ENCODE measurements around the gene SYNDIG1.

The SYNDIG1 gene

GRCh38 chr20:24681634-24682495 is 212.4 kb downstream of the SYNDIG1 start:
- no peak overlapping the region for H3K27ac Mint-ChIP-seq
- no peaks in the 10 kb centered on the region for H3K27me3 Mint-ChIP-seq (ENCODE audit: low read depth)
- no peaks in the 10 kb centered on the region for H3K9me3 Mint-ChIP-seq
- no peak overlapping the region for H3K4me3 Mint-ChIP-seq
- H3K4me1 Mint-ChIP-seq (ENCODE audit: low read depth): peaks cover 4% of the 10 kb centered on the region
- no peaks in the 10 kb centered on the region for H3K36me3 Mint-ChIP-seq (ENCODE audit: low read depth)

GRCh38 chr20:24682496-24682985 is 213.1 kb downstream of the SYNDIG1 start:
- Mint-ChIP-seq H3K27ac (no peak overlapping the region), H3K36me3 (ENCODE audit: low read depth) (no peaks in the 10 kb centered on the region), H3K4me1 (ENCODE audit: low read depth) (peaks cover 4% of the 10 kb centered on the region), H3K4me3 (no peak overlapping the region), H3K9me3 (no peaks in the 10 kb centered on the region), H3K27me3 (ENCODE audit: low read depth) (no peaks in the 10 kb centered on the region)

- no peak overlapping the region for H3K27ac Mint-ChIP-seq
Measured at GRCh38 chr20:24683676-24684075, 214.2 kb downstream of the SYNDIG1 start.

GRCh38 chr20:24684421-24684871 is 215.0 kb downstream of the SYNDIG1 start:
- Mint-ChIP-seq H3K36me3 (ENCODE audit: low read depth) (no peaks in the 10 kb centered on the region), H3K4me1 (ENCODE audit: low read depth) (peaks cover 4% of the 10 kb centered on the region), H3K9me3 (no peaks in the 10 kb centered on the region), H3K4me3 (no peak overlapping the region), H3K27ac (no peak overlapping the region), H3K27me3 (ENCODE audit: low read depth) (peaks cover under 1% of the 10 kb centered on the region)

More at GRCh38 chr20:24683676-24684075, 214.2 kb downstream of the SYNDIG1 start:
- Mint-ChIP-seq H3K9me3 (no peaks in the 10 kb centered on the region), H3K27me3 (ENCODE audit: low read depth) (no peaks in the 10 kb centered on the region), H3K36me3 (ENCODE audit: low read depth) (no peaks in the 10 kb centered on the region), H3K4me1 (ENCODE audit: low read depth) (peaks cover 4% of the 10 kb centered on the region), H3K4me3 (no peak overlapping the region)

GRCh38 chr20:24684956-24685691 is 215.7 kb downstream of the SYNDIG1 start:
- Mint-ChIP-seq H3K27ac (no peak overlapping the region), H3K27me3 (ENCODE audit: low read depth) (peaks cover 8% of the 10 kb centered on the region), H3K9me3 (no peaks in the 10 kb centered on the region), H3K4me1 (ENCODE audit: low read depth) (peaks cover 4% of the 10 kb centered on the region), H3K4me3 (no peak overlapping the region), H3K36me3 (ENCODE audit: low read depth) (no peaks in the 10 kb centered on the region)

GRCh38 chr20:24685736-24686135 is 216.3 kb downstream of the SYNDIG1 start:
- Mint-ChIP-seq H3K4me1 (ENCODE audit: low read depth) (peaks cover 4% of the 10 kb centered on the region), H3K4me3 (no peak overlapping the region), H3K27me3 (ENCODE audit: low read depth) (peaks cover 8% of the 10 kb centered on the region), H3K9me3 (no peaks in the 10 kb centered on the region), H3K36me3 (ENCODE audit: low read depth) (no peaks in the 10 kb centered on the region), H3K27ac (no peak overlapping the region)

- Mint-ChIP-seq H3K27me3 (ENCODE audit: low read depth) (peaks cover 8% of the 10 kb centered on the region), H3K4me3 (no peak overlapping the region), H3K27ac (no peak overlapping the region), H3K36me3 (ENCODE audit: low read depth) (no peaks in the 10 kb centered on the region), H3K4me1 (ENCODE audit: low read depth) (peaks cover 4% of the 10 kb centered on the region), H3K9me3 (no peaks in the 10 kb centered on the region)
Measured at GRCh38 chr20:24686156-24686555, 216.7 kb downstream of the SYNDIG1 start.

GRCh38 chr20:24690408-24690807 is 221.0 kb downstream of the SYNDIG1 start:
- Mint-ChIP-seq H3K27ac (no peak overlapping the region), H3K36me3 (ENCODE audit: low read depth) (no peaks in the 10 kb centered on the region), H3K4me1 (ENCODE audit: low read depth) (no peaks in the 10 kb centered on the region), H3K27me3 (ENCODE audit: low read depth) (peaks cover 8% of the 10 kb centered on the region), H3K9me3 (no peaks in the 10 kb centered on the region), H3K4me3 (no peak overlapping the region)

- Mint-ChIP-seq H3K4me1 (ENCODE audit: low read depth) (no peaks in the 10 kb centered on the region), H3K4me3 (no peak overlapping the region), H3K36me3 (ENCODE audit: low read depth) (no peaks in the 10 kb centered on the region), H3K9me3 (no peaks in the 10 kb centered on the region), H3K27ac (no peak overlapping the region), H3K27me3 (ENCODE audit: low read depth) (peaks cover 8% of the 10 kb centered on the region)
Measured at GRCh38 chr20:24691901-24692351, 222.5 kb downstream of the SYNDIG1 start.

GRCh38 chr20:24692446-24693200 is 223.2 kb downstream of the SYNDIG1 start:
- Mint-ChIP-seq H3K27ac (no peak overlapping the region), H3K9me3 (no peaks in the 10 kb centered on the region)

GRCh38 chr20:24693466-24694156 is 224.2 kb downstream of the SYNDIG1 start:
- H3K36me3 Mint-ChIP-seq (ENCODE audit: low read depth): no peaks in the 10 kb centered on the region
- H3K27me3 Mint-ChIP-seq (ENCODE audit: low read depth): peaks cover 8% of the 10 kb centered on the region

More at GRCh38 chr20:24692446-24693200, 223.2 kb downstream of the SYNDIG1 start:
- peaks cover 8% of the 10 kb centered on the region for H3K27me3 Mint-ChIP-seq (ENCODE audit: low read depth)
- H3K36me3 Mint-ChIP-seq (ENCODE audit: low read depth): no peaks in the 10 kb centered on the region
- H3K4me3 Mint-ChIP-seq: no peak overlapping the region
- H3K4me1 Mint-ChIP-seq (ENCODE audit: low read depth): no peaks in the 10 kb centered on the region

GRCh38 chr20:24694157-24694726 is 224.8 kb downstream of the SYNDIG1 start:
- H3K36me3 Mint-ChIP-seq (ENCODE audit: low read depth): no peaks in the 10 kb centered on the region
- H3K9me3 Mint-ChIP-seq: no peaks in the 10 kb centered on the region
- H3K4me1 Mint-ChIP-seq (ENCODE audit: low read depth): no peaks in the 10 kb centered on the region
- no peak overlapping the region for H3K4me3 Mint-ChIP-seq
- no peak overlapping the region for H3K27ac Mint-ChIP-seq
- H3K27me3 Mint-ChIP-seq (ENCODE audit: low read depth): peaks cover 8% of the 10 kb centered on the region

More at GRCh38 chr20:24693466-24694156, 224.2 kb downstream of the SYNDIG1 start:
- no peaks in the 10 kb centered on the region for H3K9me3 Mint-ChIP-seq
- no peak overlapping the region for H3K4me3 Mint-ChIP-seq
- H3K4me1 Mint-ChIP-seq (ENCODE audit: low read depth): no peaks in the 10 kb centered on the region
- H3K27ac Mint-ChIP-seq: no peak overlapping the region

- no peak overlapping the region for H3K4me3 Mint-ChIP-seq
- H3K27ac Mint-ChIP-seq: no peak overlapping the region
- no peaks in the 10 kb centered on the region for H3K9me3 Mint-ChIP-seq
- no peaks in the 10 kb centered on the region for H3K36me3 Mint-ChIP-seq (ENCODE audit: low read depth)
- H3K27me3 Mint-ChIP-seq (ENCODE audit: low read depth): peaks cover 2% of the 10 kb centered on the region
- H3K4me1 Mint-ChIP-seq (ENCODE audit: low read depth): no peaks in the 10 kb centered on the region
Measured at GRCh38 chr20:24694727-24695528, 225.5 kb downstream of the SYNDIG1 start.
